Eye (tissue), 1 donor: ENCODE measurements around the gene TP73.

Source experiments
- DNase-seq: peaks from one replicate; pipeline ENCODE4 v3.0.0-alpha.2; 2015

TP73 gene

GRCh38 chr1:3654549-3655281 is 2.4 kb downstream of the TP73 start:
- no peak for DNase-seq

GRCh38 chr1:3656450-3657095 is 4.3 kb downstream of the TP73 start:
- no peak for DNase-seq

DNA sequence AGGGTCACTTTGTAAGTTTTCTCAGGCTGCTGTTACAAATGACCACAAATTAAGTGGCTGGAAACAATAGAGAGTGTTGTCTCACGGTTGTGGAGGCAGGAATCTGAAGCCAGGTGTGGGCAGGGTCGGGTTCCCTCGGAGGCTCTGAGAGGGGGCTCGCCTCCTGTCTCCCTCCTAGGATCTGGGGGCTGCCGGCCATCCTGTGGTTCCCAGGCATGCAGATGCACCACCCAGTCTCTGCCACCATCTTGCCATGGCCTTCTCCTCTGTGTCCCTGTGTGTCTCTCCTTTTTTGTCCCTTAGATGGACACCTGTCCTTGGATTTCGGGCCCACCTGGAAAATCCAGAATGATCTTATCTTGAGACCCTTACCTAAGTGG is 4.8 kb downstream of the TP73 start:
- DNase-seq: no peak

DNA sequence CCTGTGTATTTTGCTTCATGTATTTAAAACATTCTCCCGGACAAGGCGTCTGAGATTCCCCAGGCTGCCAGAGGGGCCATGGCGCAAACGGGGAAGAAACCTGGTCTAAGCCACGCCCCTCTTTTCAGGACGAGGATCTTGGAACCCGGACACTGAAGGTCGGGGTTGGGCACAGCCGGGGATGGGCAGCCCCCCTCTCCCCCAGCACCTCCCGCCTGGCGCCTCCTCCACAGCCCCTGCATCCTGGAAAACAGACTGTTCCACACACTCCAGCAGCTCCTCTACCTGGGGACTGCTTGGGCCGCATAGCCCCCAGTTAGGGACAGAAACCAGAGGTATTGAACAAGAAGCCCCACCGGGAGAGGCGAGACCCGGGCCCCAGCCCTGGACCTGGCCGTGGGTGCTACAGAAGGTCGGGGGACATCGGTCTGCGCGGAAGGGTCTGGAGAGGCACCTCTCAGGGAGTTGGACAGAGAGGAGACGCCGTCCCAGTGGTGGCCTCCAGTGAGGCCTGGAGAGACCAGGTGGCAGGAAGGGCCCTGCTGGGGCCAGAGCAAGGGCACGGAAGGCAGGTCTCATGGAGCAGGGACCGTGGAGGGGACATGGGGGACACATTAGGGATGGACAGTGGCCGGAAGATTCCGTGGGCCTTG is 5.4 kb downstream of the TP73 start:
- DNase-seq: no peak

GRCh38 chr1:3658231-3658615 is 5.9 kb downstream of the TP73 start:
- DNase-seq: no peak

- DNase-seq: no peak
Observed at GRCh38 chr1:3659093-3659492, 6.8 kb downstream of the TP73 start.

DNA sequence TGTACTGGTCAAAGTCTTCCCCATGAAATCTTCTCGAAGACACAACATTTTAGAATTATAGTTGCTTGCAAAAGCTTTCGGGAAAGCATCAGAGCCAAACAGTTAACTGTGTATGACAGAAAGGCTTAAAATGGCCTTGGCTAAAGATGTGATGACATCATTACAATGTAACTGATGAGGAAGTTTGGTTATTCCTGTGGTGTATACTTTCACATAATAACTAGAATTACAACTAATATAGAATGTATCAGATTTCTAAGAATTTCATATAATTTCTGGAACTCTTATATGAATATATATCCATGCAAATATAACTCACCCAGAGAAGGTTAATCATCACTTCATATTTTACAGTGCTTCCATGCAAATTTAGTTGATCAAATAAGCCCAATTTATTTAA is 8.4 kb downstream of the TP73 start:
- no peak for DNase-seq

GRCh38 chr1:3661631-3662030 is 9.3 kb downstream of the TP73 start:
- DNase-seq: no peak

DNA sequence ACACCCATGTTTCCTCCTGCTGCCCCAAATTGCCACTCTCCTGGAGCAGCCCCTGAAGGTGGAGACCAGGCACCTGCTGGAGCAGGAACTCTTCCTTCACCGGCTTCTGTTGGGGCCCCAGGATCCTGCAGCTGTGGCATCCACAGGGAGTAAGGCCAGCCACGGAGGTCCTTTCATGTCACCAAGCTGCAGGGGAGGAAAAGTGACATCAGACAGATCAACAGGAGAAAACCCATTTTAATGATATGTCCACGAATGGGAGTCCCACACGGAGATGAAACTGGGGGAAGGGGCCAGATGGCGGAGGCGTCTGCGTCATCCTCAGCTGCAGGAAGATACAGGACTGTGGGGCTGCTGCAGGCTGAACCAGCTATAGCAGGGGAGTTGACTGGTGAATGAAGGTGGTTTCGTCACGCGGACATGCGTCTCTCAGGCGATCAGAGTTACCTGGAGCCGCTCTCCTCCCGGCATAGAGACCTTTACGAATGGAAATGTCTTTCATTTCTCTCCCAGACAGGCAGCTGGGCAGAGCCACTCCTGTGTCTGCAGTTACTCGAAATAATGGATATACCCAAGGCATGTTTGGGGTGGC is 9.9 kb downstream of the TP73 start:
- DNase-seq: no peak

DNA sequence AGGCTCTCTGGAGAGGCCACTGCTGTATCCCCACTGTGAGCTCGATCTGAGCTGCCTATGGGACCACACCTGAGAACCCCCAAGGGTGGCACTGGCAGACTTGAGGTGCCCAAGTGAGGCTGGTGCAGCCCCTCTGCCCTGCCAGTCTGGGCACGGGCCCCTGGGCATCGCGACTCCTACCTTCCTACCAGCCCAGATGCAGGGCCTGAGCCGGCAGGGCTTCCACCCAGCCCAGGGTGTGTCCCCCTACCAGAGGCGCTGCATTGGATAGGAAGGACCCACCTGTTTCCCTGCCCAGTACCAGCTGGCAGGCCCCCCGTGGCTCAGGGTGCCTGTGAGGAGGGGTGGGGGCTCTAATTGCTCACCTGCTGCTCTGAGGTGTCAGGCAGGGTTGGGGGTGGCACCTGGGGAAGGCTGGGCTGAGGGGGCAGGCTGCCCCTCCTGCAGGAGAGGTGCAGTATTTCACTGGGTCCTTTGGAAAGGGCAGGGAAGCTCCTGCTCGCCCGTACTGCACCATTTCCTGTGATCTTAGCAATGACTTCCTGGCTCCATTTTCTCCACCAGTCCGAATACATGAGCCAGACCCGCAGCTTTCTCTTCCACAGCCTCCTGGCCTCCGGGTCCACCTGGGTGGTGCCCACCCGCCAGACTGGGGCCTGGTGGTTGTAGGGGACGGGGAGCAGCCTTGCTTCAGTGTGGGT is 11.8 kb downstream of the TP73 start:
- DNase-seq: no peak

GRCh38 chr1:3664700-3665375 is 12.5 kb downstream of the TP73 start:
- DNase-seq: no peak

DNA sequence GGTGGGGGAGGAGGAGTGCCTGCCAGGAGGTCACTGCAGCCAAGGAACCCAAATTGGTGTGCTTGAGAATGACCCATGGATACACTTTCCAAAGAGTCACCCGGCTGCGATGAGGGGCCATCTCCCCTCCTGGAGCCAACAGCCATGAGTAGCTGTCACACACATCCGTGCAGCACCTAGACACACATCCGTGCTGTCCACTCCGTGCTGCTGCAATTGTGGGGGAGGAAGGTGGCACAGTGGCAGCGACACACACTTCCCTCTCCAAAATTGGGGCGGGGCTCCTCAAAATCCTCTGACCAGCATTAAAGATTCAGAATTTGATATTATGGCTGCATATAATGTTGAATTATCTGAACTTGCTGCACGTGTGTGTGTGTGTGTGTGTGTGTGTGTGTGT is 15.8 kb downstream of the TP73 start:
- DNase-seq: no peak

GRCh38 chr1:3668585-3669300 is 16.4 kb downstream of the TP73 start:
- peak; percentile 80 for DNase-seq

- DNase-seq: no peak
Observed at GRCh38 chr1:3669421-3669821, 17.1 kb downstream of the TP73 start.

GRCh38 chr1:3669971-3670431 is 17.7 kb downstream of the TP73 start:
- no peak for DNase-seq

- DNase-seq: no peak
Observed at GRCh38 chr1:3670823-3671265, 18.5 kb downstream of the TP73 start.

- peak; percentile 48 for DNase-seq
Observed at GRCh38 chr1:3671371-3672180, 19.3 kb downstream of the TP73 start.

- DNase-seq: no peak
Observed at GRCh38 chr1:3672231-3672970, 20.1 kb downstream of the TP73 start.

DNA sequence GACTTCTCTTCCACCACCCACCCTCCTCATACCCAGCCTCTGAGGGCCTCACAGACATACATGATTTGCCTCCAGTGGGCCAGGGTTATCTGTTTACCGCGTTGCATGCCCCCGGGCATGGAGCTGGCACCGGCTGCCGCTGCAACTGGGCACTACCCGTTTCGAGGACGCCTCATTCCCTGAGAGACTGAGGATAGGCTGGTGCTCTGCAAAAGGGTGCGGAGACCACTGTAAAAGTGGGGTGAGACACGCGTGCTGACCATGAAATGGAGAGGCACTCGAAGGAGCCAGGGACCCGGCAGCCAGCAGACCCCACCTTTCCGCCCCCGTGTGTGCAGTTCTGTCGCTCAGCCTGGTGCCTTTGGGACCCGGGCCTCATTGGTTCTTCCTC is 20.6 kb downstream of the TP73 start:
- DNase-seq: no peak
